GM06990 (cell line): ENCODE results near the gene FABP3.

Experiments used
- DNase-seq: peaks from one replicate; pipeline ENCODE4 v3.0.0-alpha.2; 2011; ENCODE audit not compliant: insufficient read length; ENCODE audit errors: extremely low read depth
- H3K27me3 ChIP-seq: replicated peaks from 2 replicates; pipeline ENCODE4 v1.6.0; 2011; ENCODE audit warnings: low read length; ENCODE audit not compliant: control insufficient read depth, insufficient read depth
- H3K36me3 ChIP-seq: 2 replicates; pipeline ENCODE4 v1.5.1; 2011; ENCODE audit warnings: low read length; ENCODE audit not compliant: control insufficient read depth, insufficient read depth
- H3K4me3 ChIP-seq: replicated peaks from 2 replicates; pipeline ENCODE4 v1.5.1; 2011; ENCODE audit warnings: low read depth, mild to moderate bottlenecking, control low read depth, low read length
- CTCF ChIP-seq: IDR thresholded peaks from 2 replicates; pipeline ENCODE4 v1.5.1; 2011; ENCODE audit warnings: low read length, control low read depth, mild to moderate bottlenecking, inconsistent platforms; ENCODE audit not compliant: insufficient read depth, poor library complexity, severe bottlenecking

Gene FABP3

GRCh38 chr1:31405578-31406245 is 32.8 kb upstream of the FABP3 start:
- no peak overlapping the region for H3K4me3 ChIP-seq
- no peak for DNase-seq

GRCh38 chr1:31401241-31401640 is 28.4 kb upstream of the FABP3 start:
- Histone ChIP-seq H3K4me3 (no peak overlapping the region), H3K36me3 (no peaks in the 10 kb centered on the region), H3K27me3 (no peaks in the 10 kb centered on the region)
- TF ChIP-seq CTCF: no peak
- no peak for DNase-seq

More at GRCh38 chr1:31405578-31406245, 32.8 kb upstream of the FABP3 start:
- no peak for TF ChIP-seq CTCF
- no peaks in the 10 kb centered on the region; the same call in 1 of the 2 replicates for H3K27me3 ChIP-seq
- no peaks in the 10 kb centered on the region for H3K36me3 ChIP-seq

- TF ChIP-seq CTCF: no peak
- DNase-seq: no peak
These were observed 27.5 kb upstream of the FABP3 start for GRCh38 chr1:31400393-31400792.

GRCh38 chr1:31399976-31400375 is 27.1 kb upstream of the FABP3 start:
- DNase-seq: no peak
- no peak for TF ChIP-seq CTCF
- H3K27me3 ChIP-seq: no peaks in the 10 kb centered on the region
- H3K36me3 ChIP-seq: no peaks in the 10 kb centered on the region
- H3K4me3 ChIP-seq: no peak overlapping the region

More at GRCh38 chr1:31400393-31400792, 27.5 kb upstream of the FABP3 start:
- H3K27me3 ChIP-seq: no peaks in the 10 kb centered on the region
- H3K4me3 ChIP-seq: no peak overlapping the region
- H3K36me3 ChIP-seq: no peaks in the 10 kb centered on the region

GRCh38 chr1:31398246-31398645 is 25.4 kb upstream of the FABP3 start:
- DNase-seq: no peak
- Histone ChIP-seq H3K36me3 (no peaks in the 10 kb centered on the region), H3K4me3 (no peak overlapping the region), H3K27me3 (no peaks in the 10 kb centered on the region)
- no peak for TF ChIP-seq CTCF
